HepG2 (cell line): ENCODE measurements around the gene TADA1. TPM values are rescaled to one million over a fixed set of nuclear protein-coding genes. Genes with fewer than 3 reads are reported as not detected.

Source experiments
- ATAC-seq: fragments of 200-7000 bp; cut with Tn5 transposase; 3 replicates; pipeline ENCODE4 v1.9.1; 2020; ENCODE audit warnings: mild to moderate bottlenecking, moderate library complexity
- BruUV-seq: library from RNA; stranded (reverse); fragments of 400-500 nt; replicated peaks from 2 replicates; lab custom pipeline; 2021; lab: Mats Ljungman, UMichigan
- CTCF ChIA-PET: fragments of 300-600 bp; formaldehyde crosslinking; extraction: SDS; loops from one replicate; lab custom pipeline; 2021; ENCODE audit warnings: low total read pairs, inconsistent platforms, low intra/inter-chr PET ratio; lab: Yijun Ruan, JAX
- POLR2A ChIA-PET: fragments of 350-600 bp; sonication (Branson Sonifier 250); formaldehyde crosslinking; loops from one replicate; lab custom pipeline; 2020; ENCODE audit warnings: antibody characterized with exemption, inconsistent platforms; lab: Yijun Ruan, JAX
- DNase-seq: peaks from one replicate; pipeline ENCODE4 v3.0.0-alpha.2; 2015; ENCODE audit warnings: low spot score
- FAIRE-seq: peaks from 3 replicates; lab custom pipeline; 2011; peaks lifted over from hg19 to GRCh38; lab: Jason Lieb, UNC
- H2AFZ ChIP-seq: one replicate; pipeline ENCODE4 v1.6.1; 2011; ENCODE audit warnings: low read length, inconsistent platforms
- H3K27ac ChIP-seq: fragments of 300-600 bp; 3 replicates; pipeline ENCODE4 v1.8.0; 2011; ENCODE audit warnings: mixed run types, mild to moderate bottlenecking, mixed read lengths, low read length, inconsistent platforms; ENCODE audit not compliant: insufficient read depth; ENCODE audit errors: extremely low read length
- H3K27me3 ChIP-seq, 2 experiments: fragments of 200-600 bp in 1 of 2; 2 replicates in 1 of 2; 3 replicates in 1 of 2; pipeline versions ENCODE4 v1.6.0 to v1.8.0; 2011; ENCODE audit warnings: low read length in 2 of 2, mild to moderate bottlenecking in 2 of 2, moderate library complexity in 2 of 2, inconsistent platforms in 1 of 2; ENCODE audit not compliant: insufficient read depth in 2 of 2, control insufficient read depth in 1 of 2
- H3K36me3 ChIP-seq, 2 experiments: fragments of 200-600 bp in 1 of 2; replicated peaks in 1 of 2; 2 replicates in 1 of 2; 3 replicates in 1 of 2; pipeline versions ENCODE4 v1.5.1 to v1.8.0; 2011; ENCODE audit warnings: low read length in 2 of 2, inconsistent platforms in 1 of 2; ENCODE audit not compliant: insufficient read depth in 2 of 2, control insufficient read depth in 1 of 2
- H3K4me1 ChIP-seq: 2 replicates; pipeline ENCODE4 v1.5.1; 2012; ENCODE audit warnings: low read length, inconsistent platforms; ENCODE audit not compliant: insufficient read depth
- H3K4me2 ChIP-seq: 2 replicates; pipeline ENCODE4 v1.6.0; 2011; ENCODE audit warnings: low read depth, low read length, inconsistent platforms
- H3K4me3 ChIP-seq, 3 experiments: fragments of 200-600 bp in 1 of 3; sonication (generic), shearing (Covaris generic) in 1 of 3; replicated peaks in 1 of 3; 2 replicates each; pipeline ENCODE4 v1.5.1; 2011 to 2016; ENCODE audit warnings: low read length in 3 of 3, inconsistent platforms in 2 of 3, low read depth in 2 of 3, mild to moderate bottlenecking in 2 of 3, control low read depth in 1 of 3, mixed read lengths in 1 of 3; ENCODE audit not compliant: insufficient read depth in 1 of 3
- H3K79me2 ChIP-seq: one replicate; pipeline ENCODE4 v1.6.1; 2011; ENCODE audit warnings: low read length, inconsistent platforms; ENCODE audit not compliant: insufficient read depth
- H3K9ac ChIP-seq: 2 replicates; pipeline ENCODE4 v1.6.0; 2011; ENCODE audit warnings: mild to moderate bottlenecking, low read depth, low read length, inconsistent platforms; ENCODE audit not compliant: insufficient read depth
- H3K9me3 ChIP-seq: 2 replicates; pipeline ENCODE4 v1.5.1; 2012; ENCODE audit warnings: mild to moderate bottlenecking, low read length
- H4K20me1 ChIP-seq: 2 replicates; pipeline ENCODE4 v1.6.0; 2011; ENCODE audit warnings: inconsistent platforms, mild to moderate bottlenecking, low read length, moderate library complexity; ENCODE audit not compliant: insufficient read depth
- CHCHD3 ChIP-seq: sonication (generic); formaldehyde crosslinking; IDR thresholded peaks from 2 replicates; pipeline ENCODE4 v1.8.0; 2022; ENCODE audit warnings: mild to moderate bottlenecking, missing genetic modification reagents, moderate library complexity
- GATAD1 ChIP-seq: IDR thresholded peaks from 2 replicates; pipeline ENCODE4 v1.6.1; 2016; ENCODE audit warnings: missing genetic modification reagents, missing compliant biosample characterization
- HHEX ChIP-seq: IDR thresholded peaks from 2 replicates; pipeline ENCODE4 v1.6.1; 2016; ENCODE audit warnings: control low read depth
- MIER3 ChIP-seq: IDR thresholded peaks from 2 replicates; pipeline ENCODE4 v1.6.1; 2016; ENCODE audit warnings: missing compliant biosample characterization, borderline replicate concordance
- SIX1 ChIP-seq: sonication (generic); formaldehyde crosslinking; IDR thresholded peaks from 2 replicates; pipeline ENCODE4 v1.4.0; 2020; ENCODE audit warnings: missing genetic modification reagents, borderline replicate concordance
- THAP11 ChIP-seq: IDR thresholded peaks from 2 replicates; pipeline ENCODE4 v1.6.1; 2016; ENCODE audit warnings: missing biosample characterization, missing genetic modification reagents
- ZNF83 ChIP-seq: sonication (generic); formaldehyde crosslinking; IDR thresholded peaks from 2 replicates; pipeline ENCODE4 v1.4.0; 2020; ENCODE audit warnings: missing genetic modification reagents, mild to moderate bottlenecking, borderline replicate concordance
- WGBS: methylation state at CpG from one replicate; pipeline ENCODE4 v1.1.6; 2017; ENCODE audit warnings: low lambda C conversion rate; 5-methylcytosine and 5-hydroxymethylcytosine counted together
- in situ Hi-C: cut with HindIII; loops from 2 replicates; pipeline ENCODE4 v1.10.0; 2017; ENCODE audit warnings: low pct_unique_long_range_greater_than_20kb; ENCODE audit not compliant: extremely low pct_ligation_motif_present
- intact Hi-C: fragments of 100-400 bp; cut with micrococcal nuclease; formaldehyde crosslinking; loops from one replicate; pipeline ENCODE4 v1.10.0; 2022; ENCODE audit not compliant: unreplicated experiment
- polyA plus RNA-seq, 8 experiments: library from polyadenylated mRNA; depleted of rRNA in 3 of 8; stranded (reverse) in 7 of 8; unstranded in 1 of 8; fragments of >200 nt; fragmentation: Illumina TruSeq in 4 of 8; extraction: Trizol in 4 of 8; gene quantifications; 2 replicates each; pipeline versions ENCODE4 v1.2.1 to v1.2.3, GENCODE V29; 2011 to 2016; ENCODE audit warnings: low read depth in 4 of 8, missing spikeins in 1 of 8, mixed read lengths in 1 of 8; ENCODE audit not compliant: insufficient read depth in 1 of 8
- total RNA-seq, 5 experiments: library from RNA; depleted of rRNA; stranded (reverse); fragments of >200 nt; fragmentation: Illumina TruSeq; extraction: Trizol; gene quantifications; 2 replicates each; pipeline ENCODE4 v1.2.3, GENCODE V29; 2016; ENCODE audit warnings: low read depth in 1 of 5
- TF ChIP-seq, protein P1 (sequence below): IDR thresholded peaks from 2 replicates; pipeline ENCODE4 v1.6.1; 2012; ENCODE audit warnings: low read depth, low read length, improper control_type of control experiment
- TF ChIP-seq, protein P2 (sequence below): IDR thresholded peaks from 2 replicates; pipeline ENCODE4 v1.6.1; 2016; ENCODE audit warnings: control low read depth

The TADA1 gene
- total and polyA plus RNA-seq, 2 of the 13 experiments (the other 11 are each of a cell fraction or from before 2014, with no cell fraction given) = 28.3 to 29.1 TPM

DNA sequence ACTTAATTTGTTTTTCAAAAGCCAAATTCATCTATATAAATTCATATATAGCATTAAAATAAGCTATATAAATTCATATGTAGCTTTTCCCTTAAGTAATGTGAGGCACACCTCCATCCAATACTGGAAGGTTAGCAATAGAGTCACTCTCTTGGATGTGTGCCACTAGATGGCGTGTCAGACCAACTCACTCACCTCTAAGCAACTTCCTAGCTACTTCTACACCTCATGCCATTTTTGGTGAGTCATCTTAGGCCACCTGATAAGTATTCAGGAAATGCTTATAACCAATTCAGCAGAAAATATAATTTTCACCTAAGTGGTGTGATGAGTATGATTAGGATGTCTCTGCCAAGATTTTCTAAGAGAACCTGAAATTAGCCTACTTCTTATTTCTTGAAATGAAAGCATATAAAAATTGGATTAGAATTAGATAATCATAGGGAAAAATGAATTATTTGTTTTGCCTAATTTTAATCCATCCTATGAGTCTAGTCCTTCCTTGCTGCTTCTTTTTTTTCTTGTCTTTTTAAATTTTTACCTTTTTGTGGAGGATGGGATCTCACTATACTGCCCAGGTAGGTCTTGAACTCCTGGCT, 34.4 kb upstream of the TADA1 start (continued):
- TF ChIP-seq CHCHD3 = no peak
- TF ChIP-seq, protein P1, sequence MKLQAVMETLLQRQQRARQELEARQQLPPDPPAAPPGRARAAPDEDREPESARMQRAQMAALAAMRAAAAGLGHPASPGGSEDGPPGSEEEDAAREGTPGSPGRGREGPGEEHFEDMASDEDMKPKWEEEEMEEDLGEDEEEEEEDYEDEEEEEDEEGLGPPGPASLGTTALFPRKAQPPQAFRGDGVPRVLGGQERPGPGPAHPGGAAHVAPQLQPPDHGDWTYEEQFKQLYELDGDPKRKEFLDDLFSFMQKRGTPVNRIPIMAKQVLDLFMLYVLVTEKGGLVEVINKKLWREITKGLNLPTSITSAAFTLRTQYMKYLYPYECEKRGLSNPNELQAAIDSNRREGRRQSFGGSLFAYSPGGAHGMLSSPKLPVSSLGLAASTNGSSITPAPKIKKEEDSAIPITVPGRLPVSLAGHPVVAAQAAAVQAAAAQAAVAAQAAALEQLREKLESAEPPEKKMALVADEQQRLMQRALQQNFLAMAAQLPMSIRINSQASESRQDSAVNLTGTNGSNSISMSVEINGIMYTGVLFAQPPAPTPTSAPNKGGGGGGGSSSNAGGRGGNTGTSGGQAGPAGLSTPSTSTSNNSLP = 0 out of 2 replicates have a peak, but pooled peaks have one; percentile 35
- no peak for TF ChIP-seq ZNF83 (CRISPR knock-in tag)
- TF ChIP-seq, all 625 proteins: peak for 13

DNA sequence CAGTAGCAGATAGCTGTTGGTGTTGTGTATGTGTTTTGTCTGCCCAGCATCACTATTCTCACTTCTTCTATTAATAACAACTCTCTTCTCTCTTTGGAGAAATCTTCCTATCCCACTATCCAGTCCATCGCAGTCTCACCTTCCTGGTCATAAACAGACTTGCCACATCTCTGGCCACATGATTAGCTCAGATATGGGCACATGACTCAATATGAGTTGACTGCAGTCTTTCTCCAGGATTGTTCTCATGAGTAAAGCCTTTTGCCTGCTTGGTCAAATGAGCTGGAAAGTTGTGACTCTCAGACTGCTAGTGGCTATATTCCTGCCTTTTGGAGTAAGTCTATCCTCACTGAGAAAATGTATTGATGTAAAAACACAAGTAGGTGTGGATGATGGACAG, 32.9 kb upstream of the TADA1 start:
- no peak for FAIRE-seq
- Histone ChIP-seq H2AFZ (no peak overlapping the region), H4K20me1 (no peaks in the 10 kb centered on the region), H3K9me3 (no peaks in the 10 kb centered on the region), H3K79me2 (no peaks in the 10 kb centered on the region), H3K9ac (no peak overlapping the region), H3K4me1 (no peaks in the 10 kb centered on the region), H3K27ac (no peak overlapping the region), H3K36me3 (no peaks in the 10 kb centered on the region), H3K4me2 (no peak overlapping the region), H3K27me3 (no peaks in the 10 kb centered on the region; a peak in 1 of 5 replicates), H3K4me3 (no peak overlapping the region)
- no peak for DNase-seq
- no TSS peak for BruUV-seq
- CTCF ChIA-PET = interaction anchor here (3.9 kb wide), 1 partner anchor 150 kb away, joined by 75 read pairs; no protein-coding TSS in a partner anchor
- ATAC-seq = no peak
- TF ChIP-seq GATAD1 (CRISPR knock-in tag) (no peak), MIER3 (CRISPR knock-in tag) (no peak), SIX1 (CRISPR knock-in tag) (no peak), THAP11 (CRISPR knock-in tag) (no peak), HHEX (CRISPR knock-in tag) (no peak)
- TF ChIP-seq, protein P2, sequence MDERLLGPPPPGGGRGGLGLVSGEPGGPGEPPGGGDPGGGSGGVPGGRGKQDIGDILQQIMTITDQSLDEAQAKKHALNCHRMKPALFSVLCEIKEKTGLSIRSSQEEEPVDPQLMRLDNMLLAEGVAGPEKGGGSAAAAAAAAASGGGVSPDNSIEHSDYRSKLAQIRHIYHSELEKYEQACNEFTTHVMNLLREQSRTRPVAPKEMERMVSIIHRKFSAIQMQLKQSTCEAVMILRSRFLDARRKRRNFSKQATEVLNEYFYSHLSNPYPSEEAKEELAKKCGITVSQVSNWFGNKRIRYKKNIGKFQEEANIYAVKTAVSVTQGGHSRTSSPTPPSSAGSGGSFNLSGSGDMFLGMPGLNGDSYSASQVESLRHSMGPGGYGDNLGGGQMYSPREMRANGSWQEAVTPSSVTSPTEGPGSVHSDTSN = no peak
- in situ Hi-C loops (no loop called here), intact Hi-C loops (no loop called here)
- POLR2A ChIA-PET = no interaction called here
- WGBS = 0% methylated on average over 1 of the region's 1 CpG
